HEK293 (cell line): Measurements from ENCODE around the gene FNDC1.

Experiments used
- EGR2 ChIP-seq: fragments of 450-650 bp; formaldehyde crosslinking; IDR thresholded peaks from 2 replicates; pipeline ENCODE4 v1.5.1; 2016; ENCODE audit warnings: low read depth, missing biosample characterization, missing genetic modification characterization
- GLI4 ChIP-seq: fragments of 450-650 bp; formaldehyde crosslinking; IDR thresholded peaks from 2 replicates; pipeline ENCODE4 v1.5.1; 2016; ENCODE audit warnings: missing biosample characterization, missing genetic modification characterization
- GLIS1 ChIP-seq: fragments of 450-650 bp; formaldehyde crosslinking; IDR thresholded peaks from 2 replicates; pipeline ENCODE4 v1.5.1; 2016; ENCODE audit warnings: missing biosample characterization, missing genetic modification characterization
- HOXA7 ChIP-seq: sonication (generic); formaldehyde crosslinking; IDR thresholded peaks from 2 replicates; pipeline ENCODE4 v1.8.1; 2022; ENCODE audit warnings: missing genetic modification reagents, borderline replicate concordance
- MEIS1 ChIP-seq: sonication (generic); formaldehyde crosslinking; IDR thresholded peaks from 2 replicates; pipeline ENCODE4 v1.8.1; 2022; ENCODE audit warnings: missing genetic modification reagents, mild to moderate bottlenecking, borderline replicate concordance
- SP3 ChIP-seq: fragments of 450-650 bp; formaldehyde crosslinking; IDR thresholded peaks from 2 replicates; pipeline ENCODE4 v1.5.1; 2016; ENCODE audit warnings: missing biosample characterization, missing genetic modification characterization
- ZBTB7A ChIP-seq: fragments of 450-650 bp; formaldehyde crosslinking; IDR thresholded peaks from 2 replicates; pipeline ENCODE4 v1.5.1; 2016; ENCODE audit warnings: low read depth, missing biosample characterization, missing genetic modification characterization
- ZNF146 ChIP-seq: fragments of 450-650 bp; formaldehyde crosslinking; IDR thresholded peaks from 2 replicates; pipeline ENCODE4 v1.5.1; 2016; ENCODE audit warnings: missing biosample characterization, missing genetic modification characterization
- ZNF184 ChIP-seq: fragments of 450-650 bp; IDR thresholded peaks from 2 replicates; pipeline ENCODE4 v1.5.1; 2018; ENCODE audit warnings: missing biosample characterization, mild to moderate bottlenecking, missing genetic modification characterization
- ZNF302 ChIP-seq: fragments of 450-650 bp; formaldehyde crosslinking; IDR thresholded peaks from 2 replicates; pipeline ENCODE4 v1.5.1; 2016; ENCODE audit warnings: missing biosample characterization, missing genetic modification characterization, low read depth
- ZNF366 ChIP-seq: fragments of 450-650 bp; formaldehyde crosslinking; conservative IDR thresholded peaks from 2 replicates; pipeline ENCODE4 v1.5.1; 2016; ENCODE audit warnings: missing biosample characterization, missing genetic modification characterization
- ZNF561 ChIP-seq: fragments of 450-650 bp; IDR thresholded peaks from 2 replicates; pipeline ENCODE4 v1.5.1; 2018; ENCODE audit warnings: missing biosample characterization, missing genetic modification characterization, borderline replicate concordance
- ZNF623 ChIP-seq: fragments of 450-650 bp; formaldehyde crosslinking; IDR thresholded peaks from 2 replicates; pipeline ENCODE4 v1.5.1; 2016; ENCODE audit warnings: missing biosample characterization, missing genetic modification characterization
- ZSCAN16 ChIP-seq: fragments of 450-650 bp; formaldehyde crosslinking; IDR thresholded peaks from 2 replicates; pipeline ENCODE4 v1.5.1; 2016; ENCODE audit warnings: missing biosample characterization, missing genetic modification characterization
- TF ChIP-seq, protein P1 (sequence below): fragments of 450-650 bp; formaldehyde crosslinking; conservative IDR thresholded peaks from 2 replicates; pipeline ENCODE4 v1.5.1; 2016; ENCODE audit warnings: low read depth, missing biosample characterization, missing genetic modification characterization
- TF ChIP-seq, protein P2 (sequence below): fragments of 450-650 bp; formaldehyde crosslinking; IDR thresholded peaks from 2 replicates; pipeline ENCODE4 v1.5.1; 2016; ENCODE audit warnings: missing biosample characterization, missing genetic modification characterization
- TF ChIP-seq, protein P3 (sequence below): fragments of 450-650 bp; IDR thresholded peaks from 2 replicates; pipeline ENCODE4 v1.5.1; 2018; ENCODE audit warnings: missing biosample characterization, mild to moderate bottlenecking, missing genetic modification characterization
- TF ChIP-seq, protein P4 (sequence below): fragments of 450-650 bp; formaldehyde crosslinking; IDR thresholded peaks from 2 replicates; pipeline ENCODE4 v1.5.1; 2016; ENCODE audit warnings: missing biosample characterization, missing genetic modification characterization

Gene FNDC1

DNA sequence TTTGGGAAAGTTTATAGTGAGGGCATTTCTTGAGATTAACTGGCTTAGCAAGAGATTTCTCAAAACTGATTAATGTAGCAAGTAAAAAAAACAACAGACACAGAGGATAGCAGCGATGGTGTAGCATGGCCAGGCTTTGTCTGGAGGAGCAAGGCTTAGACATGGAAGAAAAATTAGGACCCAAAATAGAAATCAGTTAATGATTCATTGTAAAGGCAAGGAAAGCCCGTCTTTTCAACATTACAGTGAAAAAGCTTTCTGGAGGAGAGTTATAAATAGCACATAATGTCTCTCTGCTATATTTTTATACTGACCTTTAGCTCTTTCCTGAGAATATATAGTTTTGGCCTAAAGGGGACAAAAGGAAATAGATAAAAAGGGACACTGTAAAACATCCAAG, 45.1 kb downstream of the FNDC1 start (continued):
- TF ChIP-seq, protein P1, sequence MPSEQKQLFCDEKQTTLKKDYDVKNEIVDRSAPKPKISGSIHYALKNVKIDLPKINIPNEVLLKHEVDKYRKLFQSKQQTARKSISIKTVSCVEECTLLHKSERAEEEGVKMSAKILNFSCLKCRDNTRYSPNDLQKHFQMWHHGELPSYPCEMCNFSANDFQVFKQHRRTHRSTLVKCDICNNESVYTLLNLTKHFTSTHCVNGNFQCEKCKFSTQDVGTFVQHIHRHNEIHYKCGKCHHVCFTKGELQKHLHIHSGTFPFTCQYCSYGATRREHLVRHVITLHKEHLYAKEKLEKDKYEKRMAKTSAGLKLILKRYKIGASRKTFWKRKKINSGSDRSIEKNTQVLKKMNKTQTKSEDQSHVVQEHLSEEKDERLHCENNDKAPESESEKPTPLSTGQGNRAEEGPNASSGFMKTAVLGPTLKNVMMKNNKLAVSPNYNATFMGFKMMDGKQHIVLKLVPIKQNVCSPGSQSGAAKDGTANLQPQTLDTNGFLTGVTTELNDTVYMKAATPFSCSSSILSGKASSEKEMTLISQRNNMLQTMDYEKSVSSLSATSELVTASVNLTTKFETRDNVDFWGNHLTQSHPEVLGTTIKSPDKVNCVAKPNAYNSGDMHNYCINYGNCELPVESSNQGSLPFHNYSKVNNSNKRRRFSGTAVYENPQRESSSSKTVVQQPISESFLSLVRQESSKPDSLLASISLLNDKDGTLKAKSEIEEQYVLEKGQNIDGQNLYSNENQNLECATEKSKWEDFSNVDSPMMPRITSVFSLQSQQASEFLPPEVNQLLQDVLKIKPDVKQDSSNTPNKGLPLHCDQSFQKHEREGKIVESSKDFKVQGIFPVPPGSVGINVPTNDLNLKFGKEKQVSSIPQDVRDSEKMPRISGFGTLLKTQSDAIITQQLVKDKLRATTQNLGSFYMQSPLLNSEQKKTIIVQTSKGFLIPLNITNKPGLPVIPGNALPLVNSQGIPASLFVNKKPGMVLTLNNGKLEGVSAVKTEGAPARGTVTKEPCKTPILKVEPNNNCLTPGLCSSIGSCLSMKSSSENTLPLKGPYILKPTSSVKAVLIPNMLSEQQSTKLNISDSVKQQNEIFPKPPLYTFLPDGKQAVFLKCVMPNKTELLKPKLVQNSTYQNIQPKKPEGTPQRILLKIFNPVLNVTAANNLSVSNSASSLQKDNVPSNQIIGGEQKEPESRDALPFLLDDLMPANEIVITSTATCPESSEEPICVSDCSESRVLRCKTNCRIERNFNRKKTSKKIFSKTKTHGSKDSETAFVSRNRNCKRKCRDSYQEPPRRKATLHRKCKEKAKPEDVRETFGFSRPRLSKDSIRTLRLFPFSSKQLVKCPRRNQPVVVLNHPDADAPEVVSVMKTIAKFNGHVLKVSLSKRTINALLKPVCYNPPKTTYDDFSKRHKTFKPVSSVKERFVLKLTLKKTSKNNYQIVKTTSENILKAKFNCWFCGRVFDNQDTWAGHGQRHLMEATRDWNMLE (tag by site-specific recombination) = no peak
- TF ChIP-seq, protein P2, sequence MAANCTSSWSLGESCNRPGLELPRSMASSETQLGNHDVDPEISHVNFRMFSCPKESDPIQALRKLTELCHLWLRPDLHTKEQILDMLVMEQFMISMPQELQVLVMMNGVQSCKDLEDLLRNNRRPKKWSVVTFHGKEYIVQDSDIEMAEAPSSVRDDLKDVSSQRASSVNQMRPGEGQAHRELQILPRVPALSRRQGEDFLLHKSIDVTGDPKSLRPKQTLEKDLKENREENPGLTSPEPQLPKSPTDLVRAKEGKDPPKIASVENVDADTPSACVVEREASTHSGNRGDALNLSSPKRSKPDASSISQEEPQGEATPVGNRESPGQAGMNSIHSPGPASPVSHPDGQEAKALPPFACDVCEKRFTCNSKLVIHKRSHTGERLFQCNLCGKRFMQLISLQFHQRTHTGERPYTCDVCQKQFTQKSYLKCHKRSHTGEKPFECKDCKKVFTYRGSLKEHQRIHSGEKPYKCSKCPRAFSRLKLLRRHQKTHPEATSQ (tag by site-specific recombination) = no peak
- no peak for TF ChIP-seq GLI4 (tag by site-specific recombination)
- no peak for TF ChIP-seq ZNF623 (tag by site-specific recombination)
- no peak for TF ChIP-seq GLIS1 (tag by site-specific recombination)
- no peak for TF ChIP-seq ZNF366
- no peak for TF ChIP-seq MEIS1 (CRISPR knock-in tag)
- TF ChIP-seq ZNF302 (tag by site-specific recombination) = no peak
- TF ChIP-seq, protein P3, sequence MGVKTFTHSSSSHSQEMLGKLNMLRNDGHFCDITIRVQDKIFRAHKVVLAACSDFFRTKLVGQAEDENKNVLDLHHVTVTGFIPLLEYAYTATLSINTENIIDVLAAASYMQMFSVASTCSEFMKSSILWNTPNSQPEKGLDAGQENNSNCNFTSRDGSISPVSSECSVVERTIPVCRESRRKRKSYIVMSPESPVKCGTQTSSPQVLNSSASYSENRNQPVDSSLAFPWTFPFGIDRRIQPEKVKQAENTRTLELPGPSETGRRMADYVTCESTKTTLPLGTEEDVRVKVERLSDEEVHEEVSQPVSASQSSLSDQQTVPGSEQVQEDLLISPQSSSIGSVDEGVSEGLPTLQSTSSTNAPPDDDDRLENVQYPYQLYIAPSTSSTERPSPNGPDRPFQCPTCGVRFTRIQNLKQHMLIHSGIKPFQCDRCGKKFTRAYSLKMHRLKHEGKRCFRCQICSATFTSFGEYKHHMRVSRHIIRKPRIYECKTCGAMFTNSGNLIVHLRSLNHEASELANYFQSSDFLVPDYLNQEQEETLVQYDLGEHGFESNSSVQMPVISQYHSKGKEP (tag by site-specific recombination) = no peak
- no peak for TF ChIP-seq HOXA7 (CRISPR knock-in tag)
- no peak for TF ChIP-seq SP3 (tag by site-specific recombination)
- no peak for TF ChIP-seq EGR2 (tag by site-specific recombination)
- TF ChIP-seq ZNF184 (tag by site-specific recombination) = no peak
- TF ChIP-seq ZNF146 = no peak
- TF ChIP-seq ZBTB7A (tag by site-specific recombination) = no peak
- no peak for TF ChIP-seq ZNF561
- TF ChIP-seq ZSCAN16 (tag by site-specific recombination) = no peak
- TF ChIP-seq, protein P4, sequence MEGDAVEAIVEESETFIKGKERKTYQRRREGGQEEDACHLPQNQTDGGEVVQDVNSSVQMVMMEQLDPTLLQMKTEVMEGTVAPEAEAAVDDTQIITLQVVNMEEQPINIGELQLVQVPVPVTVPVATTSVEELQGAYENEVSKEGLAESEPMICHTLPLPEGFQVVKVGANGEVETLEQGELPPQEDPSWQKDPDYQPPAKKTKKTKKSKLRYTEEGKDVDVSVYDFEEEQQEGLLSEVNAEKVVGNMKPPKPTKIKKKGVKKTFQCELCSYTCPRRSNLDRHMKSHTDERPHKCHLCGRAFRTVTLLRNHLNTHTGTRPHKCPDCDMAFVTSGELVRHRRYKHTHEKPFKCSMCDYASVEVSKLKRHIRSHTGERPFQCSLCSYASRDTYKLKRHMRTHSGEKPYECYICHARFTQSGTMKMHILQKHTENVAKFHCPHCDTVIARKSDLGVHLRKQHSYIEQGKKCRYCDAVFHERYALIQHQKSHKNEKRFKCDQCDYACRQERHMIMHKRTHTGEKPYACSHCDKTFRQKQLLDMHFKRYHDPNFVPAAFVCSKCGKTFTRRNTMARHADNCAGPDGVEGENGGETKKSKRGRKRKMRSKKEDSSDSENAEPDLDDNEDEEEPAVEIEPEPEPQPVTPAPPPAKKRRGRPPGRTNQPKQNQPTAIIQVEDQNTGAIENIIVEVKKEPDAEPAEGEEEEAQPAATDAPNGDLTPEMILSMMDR (tag by site-specific recombination) = no peak
